Neural crest cell (in vitro differentiated cells): ENCODE results near the gene LTB. TPM values are rescaled to one million over a fixed set of nuclear protein-coding genes. Genes with fewer than 3 reads are reported as not detected.

Experiments
- DNase-seq: peaks from one replicate; pipeline ENCODE4 v3.0.0; 2021; ENCODE audit warnings: low read depth, mixed read lengths, low spot score
- H3K27ac Mint-ChIP-seq: one replicate; pipeline ENCODE4 v1.8.0; 2021; ENCODE audit warnings: mild to moderate bottlenecking, mixed read lengths; ENCODE audit not compliant: unreplicated experiment
- H3K27me3 Mint-ChIP-seq: 2 replicates; pipeline ENCODE4 v1.8.0; 2021; ENCODE audit warnings: low read depth, mild to moderate bottlenecking, mixed read lengths
- H3K36me3 Mint-ChIP-seq: 2 replicates; pipeline ENCODE4 v1.8.0; 2021; ENCODE audit warnings: low read depth, mild to moderate bottlenecking, mixed read lengths
- H3K4me1 Mint-ChIP-seq: 2 replicates; pipeline ENCODE4 v1.8.0; 2021; ENCODE audit warnings: mixed read lengths
- H3K4me3 Mint-ChIP-seq: one replicate; pipeline ENCODE4 v1.8.0; 2021; ENCODE audit warnings: mild to moderate bottlenecking, mixed read lengths
- H3K9me3 Mint-ChIP-seq: 2 replicates; pipeline ENCODE4 v1.8.0; 2021; ENCODE audit warnings: mixed read lengths
- long read RNA-seq: library from polyadenylated mRNA; unstranded; transcript quantifications from one replicate; pipeline ENCODE4 v2.0.0, GENCODE V29; 2020
- total RNA-seq: library from RNA; stranded (reverse); gene quantifications from 2 replicates; pipeline ENCODE4 v1.2.1, GENCODE V29; 2021
- TF ChIP-seq, protein P1 (sequence below): fragments of 200-600 bp; sonication (generic); conservative IDR thresholded peaks from 2 replicates; pipeline ENCODE4 v1.5.0; 2021; ENCODE audit warnings: antibody characterized with exemption, mild to moderate bottlenecking

LTB gene, protein sequence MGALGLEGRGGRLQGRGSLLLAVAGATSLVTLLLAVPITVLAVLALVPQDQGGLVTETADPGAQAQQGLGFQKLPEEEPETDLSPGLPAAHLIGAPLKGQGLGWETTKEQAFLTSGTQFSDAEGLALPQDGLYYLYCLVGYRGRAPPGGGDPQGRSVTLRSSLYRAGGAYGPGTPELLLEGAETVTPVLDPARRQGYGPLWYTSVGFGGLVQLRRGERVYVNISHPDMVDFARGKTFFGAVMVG
- total RNA-seq, result not detected in 2 replicates
- long read RNA-seq, result 0 reads

DNA sequence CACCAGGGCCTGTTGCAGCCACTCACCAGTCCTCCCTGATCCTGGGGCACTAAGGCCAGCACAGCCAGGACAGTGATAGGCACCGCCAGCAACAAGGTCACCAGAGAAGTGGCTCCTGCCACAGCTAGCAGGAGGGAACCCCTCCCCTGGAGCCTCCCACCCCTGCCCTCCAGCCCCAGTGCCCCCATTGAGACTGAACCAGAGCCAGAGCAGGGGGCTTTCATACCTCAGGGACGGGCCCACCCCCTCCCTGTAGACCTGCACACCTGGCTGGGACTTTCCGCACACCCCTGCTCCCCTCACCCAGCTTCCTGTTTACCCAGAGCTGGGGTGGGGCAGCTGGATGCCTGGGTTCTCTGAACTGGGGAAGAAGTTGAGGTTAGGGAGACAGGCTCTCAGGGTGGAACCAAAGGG is at the start of gene LTB:
LTB (minus strand) TSS at position 195 of the 414 bp plus-strand sequence; CDS start at position 188, 7 bp downstream.
- H3K27ac Mint-ChIP-seq, result peak within 1 kb of the TSS; percentile 39
- no peaks in the 10 kb centered on the region for H3K36me3 Mint-ChIP-seq
- no peaks in the 10 kb centered on the region for H3K9me3 Mint-ChIP-seq
- TF ChIP-seq, protein P1, sequence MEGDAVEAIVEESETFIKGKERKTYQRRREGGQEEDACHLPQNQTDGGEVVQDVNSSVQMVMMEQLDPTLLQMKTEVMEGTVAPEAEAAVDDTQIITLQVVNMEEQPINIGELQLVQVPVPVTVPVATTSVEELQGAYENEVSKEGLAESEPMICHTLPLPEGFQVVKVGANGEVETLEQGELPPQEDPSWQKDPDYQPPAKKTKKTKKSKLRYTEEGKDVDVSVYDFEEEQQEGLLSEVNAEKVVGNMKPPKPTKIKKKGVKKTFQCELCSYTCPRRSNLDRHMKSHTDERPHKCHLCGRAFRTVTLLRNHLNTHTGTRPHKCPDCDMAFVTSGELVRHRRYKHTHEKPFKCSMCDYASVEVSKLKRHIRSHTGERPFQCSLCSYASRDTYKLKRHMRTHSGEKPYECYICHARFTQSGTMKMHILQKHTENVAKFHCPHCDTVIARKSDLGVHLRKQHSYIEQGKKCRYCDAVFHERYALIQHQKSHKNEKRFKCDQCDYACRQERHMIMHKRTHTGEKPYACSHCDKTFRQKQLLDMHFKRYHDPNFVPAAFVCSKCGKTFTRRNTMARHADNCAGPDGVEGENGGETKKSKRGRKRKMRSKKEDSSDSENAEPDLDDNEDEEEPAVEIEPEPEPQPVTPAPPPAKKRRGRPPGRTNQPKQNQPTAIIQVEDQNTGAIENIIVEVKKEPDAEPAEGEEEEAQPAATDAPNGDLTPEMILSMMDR, result no peak
- peak within 1 kb of the TSS; percentile 97 for H3K4me3 Mint-ChIP-seq
- DNase-seq, result no peak
- H3K4me1 Mint-ChIP-seq, result peaks cover 19% of the 10 kb centered on the region
- peaks cover 15% of the 10 kb centered on the region for H3K27me3 Mint-ChIP-seq

DNA sequence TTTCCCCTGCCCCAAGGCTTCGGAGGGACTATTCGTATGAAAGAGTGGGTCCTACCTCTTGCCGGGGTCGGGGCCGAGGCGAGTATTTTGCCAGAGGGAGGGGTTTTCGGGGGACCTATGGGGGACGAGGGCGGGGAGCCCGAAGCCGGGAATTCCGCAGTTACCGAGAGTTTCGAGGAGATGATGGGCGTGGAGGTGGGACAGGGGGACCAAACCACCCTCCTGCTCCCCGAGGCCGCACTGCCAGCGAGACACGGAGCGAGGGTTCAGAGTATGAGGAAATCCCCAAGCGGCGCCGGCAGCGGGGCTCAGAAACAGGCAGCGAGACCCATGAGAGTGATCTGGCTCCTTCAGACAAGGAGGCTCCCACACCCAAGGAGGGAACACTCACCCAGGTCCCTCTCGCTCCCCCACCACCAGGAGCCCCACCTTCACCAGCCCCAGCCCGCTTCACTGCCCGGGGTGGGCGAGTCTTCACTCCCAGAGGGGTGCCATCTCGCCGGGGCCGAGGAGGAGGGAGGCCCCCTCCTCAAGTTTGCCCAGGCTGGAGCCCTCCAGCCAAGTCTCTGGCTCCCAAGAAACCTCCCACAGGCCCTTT is 49.6 kb upstream of the LTB start:
- H3K9me3 Mint-ChIP-seq, result no peaks in the 10 kb centered on the region
- peak overlapping the region; percentile 41 for H3K4me3 Mint-ChIP-seq
- TF ChIP-seq, protein P1, result no peak
- no peaks in the 10 kb centered on the region for H3K27me3 Mint-ChIP-seq
- no peak overlapping the region for H3K27ac Mint-ChIP-seq
- H3K36me3 Mint-ChIP-seq, result peaks cover 45% of the 10 kb centered on the region
- DNase-seq, result no peak
- H3K4me1 Mint-ChIP-seq, result peaks cover 4% of the 10 kb centered on the region

DNA sequence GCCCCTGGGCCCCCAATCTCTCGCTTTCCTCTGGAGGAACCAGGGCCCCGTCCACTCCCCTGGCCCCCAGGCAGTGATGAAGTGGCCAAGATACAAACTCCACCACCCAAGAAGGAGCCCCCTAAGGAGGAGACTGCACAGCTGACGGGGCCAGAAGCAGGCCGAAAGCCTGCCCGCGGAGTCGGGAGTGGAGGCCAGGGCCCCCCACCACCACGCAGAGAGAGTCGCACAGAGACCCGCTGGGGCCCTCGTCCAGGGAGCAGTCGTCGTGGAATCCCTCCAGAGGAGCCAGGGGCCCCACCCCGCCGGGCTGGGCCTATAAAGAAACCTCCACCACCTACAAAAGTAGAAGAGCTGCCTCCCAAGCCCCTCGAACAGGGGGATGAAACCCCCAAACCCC is 49.0 kb upstream of the LTB start:
- Mint-ChIP-seq H3K27me3 (no peaks in the 10 kb centered on the region), H3K36me3 (peaks cover 44% of the 10 kb centered on the region), H3K27ac (no peak overlapping the region), H3K9me3 (no peaks in the 10 kb centered on the region), H3K4me1 (peaks cover 4% of the 10 kb centered on the region), H3K4me3 (peak overlapping the region; percentile 38)
- TF ChIP-seq, protein P1, result no peak
- DNase-seq, result no peak

DNA sequence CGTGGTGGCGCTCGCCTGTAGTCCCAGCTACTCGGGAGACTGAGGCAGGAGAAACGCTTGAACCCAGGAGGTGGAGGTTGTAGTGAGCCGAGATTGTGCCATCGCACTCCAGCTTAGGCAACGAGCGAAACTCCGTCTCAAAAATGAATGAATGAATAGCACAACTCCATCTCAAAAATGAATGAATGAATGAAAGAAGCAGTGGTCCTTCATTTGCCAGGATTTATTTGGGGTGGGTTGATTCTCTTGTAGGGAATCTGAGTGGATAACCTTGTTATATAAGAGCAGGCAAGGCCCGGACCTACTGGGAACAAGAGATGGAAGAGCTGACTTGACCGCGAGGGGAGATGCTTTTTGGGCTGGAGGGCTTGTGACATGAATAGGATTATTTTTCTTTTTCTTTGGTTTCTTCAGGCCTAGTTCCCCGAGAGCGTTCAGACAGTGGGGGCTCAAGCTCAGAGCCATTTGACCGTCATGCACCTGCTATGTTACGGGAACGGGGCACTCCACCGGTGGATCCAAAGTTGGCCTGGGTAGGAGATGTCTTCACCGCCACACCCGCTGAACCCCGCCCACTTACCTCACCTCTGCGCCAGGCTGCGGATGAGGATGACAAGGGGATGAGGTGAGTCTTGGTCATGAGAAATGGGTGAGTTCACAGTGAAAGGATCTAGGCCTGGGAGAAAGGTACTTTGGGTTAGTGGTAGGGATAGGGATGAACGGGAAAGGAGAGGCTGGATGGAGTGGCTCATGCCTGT is 48.1 kb upstream of the LTB start:
- H3K4me1 Mint-ChIP-seq, result peaks cover 4% of the 10 kb centered on the region
- H3K9me3 Mint-ChIP-seq, result no peaks in the 10 kb centered on the region
- H3K4me3 Mint-ChIP-seq, result peak overlapping the region; percentile 38
- H3K27me3 Mint-ChIP-seq, result no peaks in the 10 kb centered on the region
- H3K36me3 Mint-ChIP-seq, result peaks cover 50% of the 10 kb centered on the region
- H3K27ac Mint-ChIP-seq, result peak overlapping the region; percentile 6
- TF ChIP-seq, protein P1, result no peak
- DNase-seq, result no peak

DNA sequence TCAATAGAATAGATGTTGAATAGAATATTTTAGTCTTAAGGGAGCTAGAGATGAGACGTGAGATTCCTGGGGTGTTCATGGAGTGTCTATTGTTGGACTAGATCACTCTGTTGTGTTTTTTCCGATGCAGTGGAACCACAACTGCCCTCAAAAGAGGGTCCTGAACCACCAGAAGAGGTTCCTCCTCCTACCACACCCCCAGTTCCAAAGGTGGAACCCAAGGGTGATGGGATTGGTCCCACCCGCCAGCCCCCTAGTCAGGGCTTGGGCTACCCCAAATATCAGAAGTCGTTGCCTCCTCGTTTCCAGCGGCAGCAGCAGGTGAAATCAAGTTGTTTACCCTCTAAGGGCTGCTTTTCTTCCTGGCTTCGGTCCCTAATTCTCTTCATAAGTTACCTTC is 46.8 kb upstream of the LTB start:
- TF ChIP-seq, protein P1, result no peak
- Mint-ChIP-seq H3K4me1 (peaks cover 3% of the 10 kb centered on the region), H3K4me3 (peak overlapping the region; percentile 21), H3K36me3 (peaks cover 46% of the 10 kb centered on the region), H3K27me3 (no peaks in the 10 kb centered on the region), H3K27ac (no peak overlapping the region), H3K9me3 (no peaks in the 10 kb centered on the region)
- no peak for DNase-seq
